Stimulated activated naive CD4-positive, alpha-beta T cell treated with Interleukin-2 at 50 U/mL for 16 hours (primary cell): ENCODE data around the gene KCTD8.
A peak's percentile ranks its signal among the peaks of the same experiment; 100 is the strongest.

Experiments used
- DNase-seq: peaks from one replicate; lab custom pipeline; 2025; lab: John Stamatoyannopoulos, UW

KCTD8 gene

DNA sequence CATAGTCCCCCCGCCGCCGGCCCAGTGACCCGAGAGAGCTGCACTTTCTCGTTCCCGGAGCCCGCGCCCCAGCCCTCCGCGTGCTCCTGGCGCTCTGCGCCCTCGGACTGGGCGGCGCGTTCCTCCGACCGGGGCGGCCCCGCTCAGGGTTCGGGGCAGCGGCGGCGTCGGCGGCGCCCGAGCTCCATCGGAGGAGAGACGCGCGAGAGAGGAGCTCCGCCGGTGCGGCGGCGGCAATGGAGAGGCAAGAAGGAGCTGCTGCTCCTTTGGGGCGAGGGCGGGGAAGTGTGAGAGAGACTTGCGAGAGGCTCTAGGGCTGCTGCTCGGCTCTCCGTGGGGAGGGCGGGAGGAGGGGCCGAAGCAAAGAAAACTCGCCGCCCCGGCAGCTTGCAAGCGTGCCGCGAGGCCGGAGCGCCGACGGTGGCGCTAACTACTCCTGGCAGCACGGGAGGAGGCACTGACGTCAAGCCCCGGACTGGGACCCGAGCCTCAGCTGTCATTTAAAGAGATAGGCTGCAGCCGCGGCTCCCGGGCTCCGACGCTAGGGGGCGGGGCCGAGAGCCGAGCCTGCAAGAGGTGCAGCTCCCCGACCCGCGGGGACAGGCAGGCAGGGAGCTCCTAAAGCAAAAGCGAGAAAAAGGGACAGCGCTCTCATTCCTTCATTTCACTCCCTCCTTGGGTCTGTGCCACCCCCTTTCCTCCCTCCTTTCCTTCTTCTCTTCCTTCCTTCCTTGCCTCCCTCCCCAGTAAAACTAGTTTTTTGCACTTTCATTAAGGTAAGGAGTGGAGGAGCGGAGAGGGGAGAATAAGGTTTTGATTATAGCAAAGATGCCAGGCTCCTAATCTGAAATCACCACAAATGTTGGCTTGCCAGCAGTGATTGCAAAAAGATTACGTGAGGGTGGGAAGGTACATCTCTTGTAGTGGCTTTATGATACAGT lies at the start of gene KCTD8:
TSS of gene KCTD8 (minus strand) at position 289 of the 941 bp plus-strand sequence.
- peak; percentile 9 for DNase-seq

GRCh38 chr4:44494810-44495701 lies 46.4 kb upstream of the KCTD8 start:
- DNase-seq: no peak

DNA sequence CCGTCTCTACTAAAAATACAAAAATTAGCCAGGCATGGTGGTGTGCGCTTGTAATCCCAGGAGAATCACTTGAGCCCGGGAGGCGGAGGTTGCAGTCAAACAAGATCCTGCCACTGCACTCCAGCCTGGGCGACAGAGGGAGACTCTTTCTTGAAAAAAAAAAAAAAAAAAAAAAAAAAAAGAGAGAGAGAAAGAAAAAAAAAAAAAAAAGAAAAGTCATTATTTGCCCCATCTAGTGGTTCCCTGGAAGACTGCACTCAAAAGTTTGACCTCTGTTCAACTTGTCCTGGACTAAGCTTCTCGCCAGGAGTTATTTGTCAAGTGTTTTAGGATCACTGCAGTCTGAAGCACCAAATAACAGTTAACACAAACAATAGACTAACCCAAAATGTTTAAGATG lies 45.3 kb upstream of the KCTD8 start:
- no peak for DNase-seq

DNA sequence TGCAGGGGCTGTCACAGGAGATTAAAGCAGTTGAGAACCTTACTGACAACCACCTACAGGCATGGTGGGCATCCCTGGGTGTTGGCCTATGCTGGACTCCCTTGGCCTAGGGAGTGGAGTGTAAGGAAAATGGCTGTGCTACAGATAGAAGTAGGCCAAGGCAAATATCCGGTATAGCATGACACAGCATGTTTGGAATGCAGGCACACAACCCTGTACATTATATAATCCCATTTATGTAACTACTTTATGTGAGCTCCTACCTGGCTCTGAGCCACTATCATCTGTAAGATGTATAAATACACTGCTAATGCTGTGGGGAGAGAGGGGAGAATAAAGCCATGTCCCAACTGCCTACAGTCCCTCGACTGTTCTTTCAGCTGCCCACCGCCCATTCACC lies 38.7 kb upstream of the KCTD8 start:
- no peak for DNase-seq

- no peak for DNase-seq
Measured at GRCh38 chr4:44479731-44480130, 31.1 kb upstream of the KCTD8 start.

- no peak for DNase-seq
Measured at GRCh38 chr4:44462259-44462658, 13.7 kb upstream of the KCTD8 start.

DNA sequence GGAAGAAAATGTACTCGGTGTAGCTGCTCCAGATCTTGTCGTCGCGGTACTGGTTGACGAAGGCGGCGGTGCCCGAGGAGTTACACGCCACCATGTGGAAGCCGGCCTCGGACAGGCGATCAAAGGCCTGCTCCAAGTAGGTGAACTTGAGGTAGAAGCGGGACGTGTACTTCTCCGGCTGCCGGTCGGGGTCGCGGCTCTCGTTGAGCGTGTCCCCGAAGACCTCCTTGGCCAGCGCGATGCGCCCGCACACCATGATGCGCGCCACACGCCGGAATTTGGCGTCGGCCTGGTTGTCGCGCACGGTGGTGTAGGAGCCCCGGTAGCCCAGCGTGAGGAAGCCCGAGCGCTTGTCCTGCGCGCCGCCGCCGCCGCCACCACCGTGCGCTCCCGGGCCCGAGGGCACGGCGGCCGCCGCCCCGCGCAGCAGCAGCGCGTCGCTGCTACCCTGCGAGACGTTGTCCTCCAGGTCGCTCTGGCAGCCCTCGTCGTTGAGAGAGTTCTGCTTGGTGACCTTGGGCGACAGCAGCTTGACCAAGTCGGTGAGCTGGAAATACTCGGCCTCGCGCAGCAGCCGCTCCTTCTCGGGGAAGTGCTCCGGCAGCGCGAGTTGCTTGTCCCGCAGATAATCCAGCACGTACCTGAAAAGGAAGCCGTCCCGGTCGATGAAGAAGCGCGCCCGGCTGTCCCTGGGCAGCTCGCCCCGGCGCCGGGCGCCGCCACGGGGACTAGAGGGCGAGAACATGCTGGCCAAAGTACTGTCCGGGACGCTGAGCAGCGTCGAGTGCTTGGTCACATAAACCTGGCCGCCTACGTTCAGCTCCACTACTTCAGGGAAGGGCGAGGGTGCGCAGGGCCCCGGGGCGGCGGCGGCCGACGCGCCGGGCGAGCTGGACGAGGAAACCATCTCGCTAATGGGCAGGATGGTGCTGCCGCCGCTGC lies 775 bp downstream of the KCTD8 start:
- DNase-seq: no peak

DNA sequence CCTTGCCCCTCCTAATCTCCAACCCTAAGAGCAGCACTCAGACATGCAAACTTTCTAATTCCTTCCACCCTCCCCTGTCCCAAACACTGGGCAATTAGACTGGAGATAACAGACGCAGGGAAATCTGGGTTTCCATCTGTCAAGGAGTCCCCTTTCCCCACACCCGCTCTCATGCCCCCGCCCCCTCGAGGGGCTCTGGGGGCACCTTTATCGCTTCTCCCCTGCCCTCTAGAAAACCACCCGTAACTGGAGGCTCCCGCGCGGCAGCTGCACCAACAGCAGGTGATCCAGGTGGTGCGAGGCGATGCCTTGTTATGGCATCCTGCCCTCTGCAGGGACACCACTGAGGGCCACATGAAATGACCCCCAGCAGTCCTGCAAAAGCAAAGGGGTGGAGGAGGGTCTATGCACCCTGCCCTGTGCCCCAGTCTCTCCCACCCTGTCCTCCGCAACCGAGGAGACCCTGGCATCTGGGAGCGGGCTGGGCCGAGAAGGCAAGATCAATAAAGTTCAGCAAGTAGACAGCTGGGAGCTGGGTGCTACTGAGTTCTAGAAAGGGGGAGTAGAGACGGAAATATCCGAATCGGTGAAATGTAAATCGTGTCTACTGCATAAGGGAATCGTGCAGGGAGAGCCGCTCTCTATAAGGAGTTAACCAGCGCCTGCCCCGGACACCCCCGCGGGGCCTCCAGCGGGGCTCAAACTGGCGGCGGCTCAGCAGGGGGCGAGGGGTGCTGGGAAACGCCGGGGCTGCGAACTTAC lies 1.6 kb downstream of the KCTD8 start:
- DNase-seq: no peak

DNA sequence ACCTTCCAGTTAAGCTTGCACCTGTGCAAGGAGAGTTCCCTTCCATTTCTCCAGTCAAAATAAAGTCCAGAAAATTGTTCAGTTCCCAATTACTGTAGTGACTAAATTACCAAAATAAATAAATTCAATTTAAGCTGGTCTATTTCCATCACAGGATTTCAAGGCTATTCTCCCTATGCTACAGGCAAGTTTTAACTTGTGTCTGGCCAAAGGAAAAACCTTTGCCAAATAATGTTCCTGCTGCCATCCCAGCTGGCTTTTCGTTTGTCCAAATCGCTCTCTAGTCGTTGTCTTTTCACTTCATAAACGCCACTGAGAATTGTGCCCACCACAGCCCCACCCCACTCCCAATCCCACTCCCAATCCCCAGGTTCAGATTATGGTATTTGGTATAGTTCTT lies 2.4 kb downstream of the KCTD8 start:
- DNase-seq: no peak

- DNase-seq: no peak
Measured at GRCh38 chr4:44438687-44439086, 9.9 kb downstream of the KCTD8 start.

DNA sequence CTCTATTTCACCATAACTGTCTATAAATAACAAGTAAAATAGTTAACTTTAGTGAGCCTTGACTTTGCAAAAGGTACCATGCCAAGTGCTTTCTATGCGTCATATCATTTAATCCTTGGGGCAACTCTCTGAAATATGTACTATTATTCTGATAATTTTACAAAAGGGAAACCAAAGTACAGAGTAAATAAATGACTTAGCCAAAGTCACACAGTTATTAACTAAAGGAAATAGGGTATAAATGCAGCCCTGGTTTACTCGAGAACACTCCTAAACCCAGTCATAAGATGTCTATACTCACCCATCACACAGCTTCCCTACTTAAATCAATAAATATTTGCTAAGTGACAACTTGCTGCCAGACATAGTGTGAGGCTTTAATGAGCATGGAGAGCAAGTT lies 14.4 kb downstream of the KCTD8 start:
- no peak for DNase-seq

DNA sequence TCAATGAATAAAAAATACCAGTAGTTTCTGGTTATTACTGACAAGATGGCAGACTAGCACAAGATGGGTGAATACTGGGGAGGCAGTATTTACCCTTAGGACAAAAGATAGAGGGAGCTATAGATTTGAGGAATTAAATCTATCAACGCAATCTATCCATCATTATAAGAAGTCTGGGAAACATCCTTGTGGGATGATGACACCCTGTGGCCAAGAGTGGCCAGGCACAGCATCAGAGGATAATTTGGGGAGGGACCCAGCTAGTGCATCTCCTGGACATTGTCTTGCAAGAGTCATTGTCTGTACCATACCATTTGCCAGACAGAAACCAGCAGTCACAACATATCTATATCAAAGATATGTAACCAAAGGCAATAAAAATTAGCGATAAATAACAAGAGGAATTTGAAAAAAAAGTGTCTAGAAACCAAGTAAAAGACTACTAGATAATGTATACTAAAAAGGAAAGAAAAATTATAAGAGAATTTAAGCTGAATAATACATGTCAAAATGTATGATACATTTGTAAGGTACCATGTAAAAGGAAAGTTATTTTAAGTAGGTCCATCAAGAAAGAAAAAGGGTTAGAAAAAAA lies 22.9 kb downstream of the KCTD8 start:
- no peak for DNase-seq

DNA sequence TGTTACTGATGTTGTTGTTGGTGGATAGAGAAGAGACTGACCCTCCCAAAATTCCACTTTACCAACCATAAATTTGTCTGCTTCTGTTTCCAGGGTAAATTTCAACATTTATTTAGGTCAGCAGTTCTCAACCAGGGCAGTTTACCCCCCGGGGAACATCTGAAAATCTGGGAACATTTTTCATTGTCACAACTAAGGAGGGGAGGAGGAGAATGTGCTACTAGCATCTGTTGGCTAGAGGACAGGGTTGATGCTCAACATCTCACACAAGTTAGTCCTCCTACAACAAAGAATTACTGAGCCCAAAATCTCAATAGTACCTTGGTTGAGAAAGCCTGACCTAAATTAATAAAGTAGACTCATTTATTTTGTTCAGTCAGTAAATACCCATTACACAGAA lies 25.7 kb downstream of the KCTD8 start:
- DNase-seq: no peak

GRCh38 chr4:44421330-44422065 lies 27.1 kb downstream of the KCTD8 start:
- no peak for DNase-seq

- no peak for DNase-seq
Measured at GRCh38 chr4:44415251-44415650, 33.4 kb downstream of the KCTD8 start.

- DNase-seq: no peak
Measured at GRCh38 chr4:44368413-44369167, 80.0 kb downstream of the KCTD8 start.

DNA sequence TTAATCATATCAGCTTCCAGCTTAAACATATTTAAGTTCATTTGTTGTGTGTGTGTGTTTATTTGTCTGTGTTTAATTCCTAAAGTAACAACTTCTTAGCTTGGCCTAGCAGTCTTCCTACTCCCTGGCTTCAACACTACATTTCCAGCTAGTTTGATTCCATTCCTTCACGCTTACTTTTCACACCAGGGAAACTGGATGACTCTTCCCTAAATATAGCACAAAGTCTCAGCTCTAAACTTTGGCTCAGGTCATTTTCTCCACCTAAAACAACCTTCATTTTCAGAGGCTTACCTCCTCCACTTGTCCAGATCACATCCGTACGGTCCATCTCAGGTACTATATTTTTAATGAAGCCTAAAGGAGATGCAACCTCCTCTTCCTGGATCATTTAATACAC lies 94.4 kb downstream of the KCTD8 start:
- DNase-seq: no peak

DNA sequence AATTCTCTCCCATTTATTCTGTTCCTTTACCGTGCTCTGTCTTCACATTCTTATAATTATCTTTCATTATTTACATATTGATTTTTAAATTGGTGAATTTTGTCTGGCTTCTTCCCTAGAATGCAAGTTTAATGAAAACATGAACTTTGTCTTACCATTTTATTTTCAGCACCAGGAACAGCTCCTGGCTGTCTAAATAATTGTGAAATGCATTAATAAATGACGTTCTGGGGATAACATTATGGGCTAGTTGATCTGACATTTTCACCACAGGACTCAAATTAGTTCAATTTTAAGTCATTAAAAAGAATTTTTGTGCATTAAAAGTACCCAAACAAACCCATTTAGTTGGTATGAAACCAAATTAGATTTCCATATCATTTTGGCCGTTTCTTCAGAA lies 97.5 kb downstream of the KCTD8 start:
- no peak for DNase-seq

DNA sequence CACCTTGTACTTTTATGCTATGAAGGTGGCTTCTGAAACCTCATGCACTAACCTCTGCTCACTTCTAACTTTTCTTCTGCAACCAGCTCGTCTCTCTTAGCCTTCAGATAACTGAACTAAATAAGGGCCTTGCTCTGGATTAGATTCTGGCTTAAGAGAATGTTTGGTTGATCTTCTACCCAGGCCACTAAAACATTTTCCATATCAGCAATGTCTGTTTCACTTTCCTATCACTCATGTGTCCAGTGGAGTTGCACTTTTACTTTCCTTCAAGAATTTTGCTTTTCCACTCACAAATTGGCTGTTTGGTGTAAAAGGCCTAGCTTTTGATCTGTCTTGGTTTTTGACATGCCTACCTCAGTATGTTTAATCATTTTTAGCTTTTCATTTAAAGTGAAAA lies 105.8 kb downstream of the KCTD8 start:
- no peak for DNase-seq
